H9 (cell line): ENCODE measurements around the gene CD300H. TPM values are rescaled to one million over a fixed set of nuclear protein-coding genes. Genes with fewer than 3 reads are reported as not detected.

Experiments
- DNase-seq: peaks from one replicate; pipeline ENCODE4 v3.0.0-alpha.2; 2017
- H2AFZ ChIP-seq: one replicate; pipeline ENCODE4 v1.6.1; 2013; ENCODE audit warnings: mild to moderate bottlenecking, low read length, control low read depth, moderate library complexity
- H2AK5ac ChIP-seq: 2 replicates; pipeline ENCODE4 v1.6.1; 2013; ENCODE audit warnings: low read length, control low read depth, mixed read lengths; ENCODE audit not compliant: insufficient read length
- H2BK120ac ChIP-seq: one replicate; pipeline ENCODE4 v1.6.1; 2013; ENCODE audit warnings: low read depth, mild to moderate bottlenecking, low read length, control low read depth, inconsistent platforms; ENCODE audit not compliant: poor library complexity, severe bottlenecking
- H2BK12ac ChIP-seq: 2 replicates; pipeline ENCODE4 v1.6.1; 2013; ENCODE audit warnings: low read length, control low read depth, mixed read lengths, low read depth; ENCODE audit not compliant: insufficient read length
- H2BK15ac ChIP-seq: 2 replicates; pipeline ENCODE4 v1.6.1; 2013; ENCODE audit warnings: low read depth, low read length, control low read depth
- H2BK20ac ChIP-seq: one replicate; pipeline ENCODE4 v1.6.1; 2013; ENCODE audit warnings: low read depth, mild to moderate bottlenecking, low read length, control low read depth, inconsistent platforms; ENCODE audit not compliant: poor library complexity, severe bottlenecking
- H2BK5ac ChIP-seq: 2 replicates; pipeline ENCODE4 v1.6.1; 2013; ENCODE audit warnings: low read length, control low read depth, mixed read lengths; ENCODE audit not compliant: insufficient read length
- H3K14ac ChIP-seq: 2 replicates; pipeline ENCODE4 v1.6.1; 2013; ENCODE audit warnings: low read length, control low read depth; ENCODE audit not compliant: insufficient read depth
- H3K18ac ChIP-seq: 2 replicates; pipeline ENCODE4 v1.6.1; 2013; ENCODE audit warnings: low read depth, mild to moderate bottlenecking, mixed read lengths, low read length, control low read depth; ENCODE audit not compliant: insufficient read length
- H3K23ac ChIP-seq: 2 replicates; pipeline ENCODE4 v1.6.1; 2013; ENCODE audit warnings: low read length, control low read depth, mixed read lengths, low read depth; ENCODE audit not compliant: insufficient read length
- H3K23me2 ChIP-seq: 2 replicates; pipeline ENCODE4 v1.6.1; 2013; ENCODE audit warnings: low read depth, mild to moderate bottlenecking, mixed read lengths, low read length, control low read depth; ENCODE audit not compliant: insufficient read length, poor library complexity, severe bottlenecking
- H3K27ac ChIP-seq: 2 replicates; pipeline ENCODE4 v1.5.1; 2013; ENCODE audit warnings: low read length, control low read depth, mixed read lengths, low read depth; ENCODE audit not compliant: insufficient read length
- H3K27me3 ChIP-seq: 2 replicates; pipeline ENCODE4 v1.6.1; 2013; ENCODE audit warnings: low read length, control low read depth, inconsistent platforms; ENCODE audit not compliant: insufficient read depth
- H3K4ac ChIP-seq: 2 replicates; pipeline ENCODE4 v1.6.1; 2013; ENCODE audit warnings: low read depth, mild to moderate bottlenecking, control low read depth, inconsistent platforms, low read length, moderate library complexity
- H3K4me1 ChIP-seq: 2 replicates; pipeline ENCODE4 v1.6.1; 2013; ENCODE audit warnings: low read length, control low read depth, inconsistent platforms; ENCODE audit not compliant: insufficient read depth
- H3K4me2 ChIP-seq: 2 replicates; pipeline ENCODE4 v1.6.1; 2013; ENCODE audit warnings: low read length, control low read depth, mixed read lengths; ENCODE audit not compliant: insufficient read length, insufficient read depth
- H3K56ac ChIP-seq: 2 replicates; pipeline ENCODE4 v1.6.1; 2013; ENCODE audit warnings: low read depth, mild to moderate bottlenecking, mixed read lengths, low read length, control low read depth; ENCODE audit not compliant: insufficient read length
- H3K79me1 ChIP-seq: 2 replicates; pipeline ENCODE4 v1.6.1; 2013; ENCODE audit warnings: low read depth, mild to moderate bottlenecking, moderate library complexity, low read length, control low read depth, inconsistent platforms; ENCODE audit not compliant: insufficient read depth, poor library complexity, severe bottlenecking
- H3K79me2 ChIP-seq: 2 replicates; pipeline ENCODE4 v1.6.1; 2013; ENCODE audit warnings: low read length, control low read depth, inconsistent platforms; ENCODE audit not compliant: insufficient read depth
- H3K9ac ChIP-seq: 2 replicates; pipeline ENCODE4 v1.6.1; 2013; ENCODE audit warnings: low read length, control low read depth, mixed read lengths; ENCODE audit not compliant: insufficient read length; ENCODE audit errors: extremely low read depth
- H3K9me3 ChIP-seq: one replicate; pipeline ENCODE4 v1.6.1; 2013; ENCODE audit warnings: low read depth, low read length, inconsistent platforms; ENCODE audit not compliant: control insufficient read depth
- H3T11ph ChIP-seq: one replicate; pipeline ENCODE4 v1.6.1; 2013; ENCODE audit warnings: mild to moderate bottlenecking, low read length, control low read depth, inconsistent platforms
- H4K20me1 ChIP-seq: one replicate; pipeline ENCODE4 v1.6.1; 2013; ENCODE audit not compliant: control insufficient read depth, insufficient read length, insufficient read depth
- H4K5ac ChIP-seq: 2 replicates; pipeline ENCODE4 v1.6.1; 2013; ENCODE audit warnings: low read depth, mild to moderate bottlenecking, mixed read lengths, low read length, control low read depth; ENCODE audit not compliant: insufficient read length
- H4K8ac ChIP-seq: replicated peaks from 2 replicates; pipeline ENCODE4 v1.6.1; 2013; ENCODE audit warnings: low read length, control low read depth, mixed read lengths, low read depth; ENCODE audit not compliant: insufficient read length
- H4K91ac ChIP-seq: 2 replicates; pipeline ENCODE4 v1.6.1; 2013; ENCODE audit warnings: low read depth, mild to moderate bottlenecking, moderate library complexity, mixed read lengths, low read length, control low read depth; ENCODE audit not compliant: insufficient read length
- H3K27ac Mint-ChIP-seq, 3 experiments: 2 replicates in 2 of 3; 3 replicates in 1 of 3; pipeline ENCODE4 v1.8.0; 2020 to 2021; ENCODE audit warnings: mixed read lengths in 3 of 3, mild to moderate bottlenecking in 1 of 3, moderate library complexity in 1 of 3
- H3K27me3 Mint-ChIP-seq: 2 replicates; pipeline ENCODE4 v1.8.0; 2021; ENCODE audit warnings: low read depth, mild to moderate bottlenecking, moderate library complexity, mixed read lengths
- H3K36me3 Mint-ChIP-seq, 3 experiments: 2 replicates in 2 of 3; 3 replicates in 1 of 3; pipeline ENCODE4 v1.8.0; 2020 to 2021; ENCODE audit warnings: low read depth in 3 of 3, mixed read lengths in 3 of 3; ENCODE audit not compliant: insufficient read depth in 1 of 3
- H3K4me1 Mint-ChIP-seq, 2 experiments: 2 replicates each; pipeline ENCODE4 v1.8.0; 2020; ENCODE audit warnings: mixed read lengths in 2 of 2
- H3K4me3 Mint-ChIP-seq, 2 experiments: 2 replicates in 1 of 2; 3 replicates in 1 of 2; pipeline ENCODE4 v1.8.0; 2020 to 2021; ENCODE audit warnings: mild to moderate bottlenecking in 2 of 2, mixed read lengths in 2 of 2, moderate library complexity in 1 of 2
- H3K9me3 Mint-ChIP-seq, 2 experiments: 2 replicates in 1 of 2; 3 replicates in 1 of 2; pipeline ENCODE4 v1.8.0; 2020; ENCODE audit warnings: mild to moderate bottlenecking in 2 of 2, mixed read lengths in 2 of 2, moderate library complexity in 1 of 2
- WGBS: extraction: QIAGEN DNeasy Blood & Tissue Kit; methylation state at CpG from one replicate; pipeline ENCODE4 v1.1.7; 2013; ENCODE audit warnings: missing lambda C conversion rate, low lambda C conversion rate, mixed read lengths; ENCODE audit not compliant: insufficient read length; ENCODE audit errors: extremely low coverage; 5-methylcytosine and 5-hydroxymethylcytosine counted together
- total RNA-seq: library from RNA; stranded (reverse); gene quantifications from 2 replicates; pipeline ENCODE4 v1.2.1, GENCODE V29; 2021
- TF ChIP-seq, protein P1 (sequence below): fragments of 200-600 bp; sonication (generic); conservative IDR thresholded peaks from 3 replicates; pipeline ENCODE4 v1.8.0; 2021; ENCODE audit warnings: antibody characterized with exemption, mild to moderate bottlenecking

Gene CD300H
- total RNA-seq, 1 experiment from 2014 or later = not detected

GRCh38 chr17:74585711-74586110, 18.4 kb upstream of the CD300H start:
- no CpG with 5 or more reads among the region's 5 CpGs for WGBS
- H3K27me3 ChIP-seq = no peaks in the 10 kb centered on the region

More at GRCh38 chr17:74585711-74586110, 18.4 kb upstream of the CD300H start:
- Histone ChIP-seq H4K8ac (no peak overlapping the region), H4K91ac (no peak overlapping the region), H3K18ac (no peak overlapping the region), H3K27ac (no peak overlapping the region), H2AK5ac (no peak overlapping the region), H3K23me2 (no peaks in the 10 kb centered on the region), H3K9ac (no peak overlapping the region), H2AFZ (no peak overlapping the region), H3K79me2 (no peaks in the 10 kb centered on the region), H2BK12ac (no peak overlapping the region), H3K4me1 (no peaks in the 10 kb centered on the region), H3K14ac (no peak overlapping the region), H3K4me2 (no peak overlapping the region), H2BK5ac (no peak overlapping the region), H2BK20ac (no peak overlapping the region), H3K4ac (no peak overlapping the region), H2BK120ac (no peak overlapping the region), H3K79me1 (no peaks in the 10 kb centered on the region), H3K56ac (no peak overlapping the region), H3K9me3 (no peaks in the 10 kb centered on the region), H4K5ac (no peak overlapping the region), H3T11ph (no peak overlapping the region), H4K20me1 (no peaks in the 10 kb centered on the region), H2BK15ac (no peak overlapping the region), H3K23ac (no peak overlapping the region)
- no peaks in the 10 kb centered on the region; a peak in 1 of 5 replicates for H3K9me3 Mint-ChIP-seq
- H3K27ac Mint-ChIP-seq = no peak overlapping the region
- no peaks in the 10 kb centered on the region for H3K36me3 Mint-ChIP-seq
- H3K4me3 Mint-ChIP-seq = no peak overlapping the region
- no peaks in the 10 kb centered on the region; a peak in 1 of 4 replicates for H3K4me1 Mint-ChIP-seq
- TF ChIP-seq, protein P1, sequence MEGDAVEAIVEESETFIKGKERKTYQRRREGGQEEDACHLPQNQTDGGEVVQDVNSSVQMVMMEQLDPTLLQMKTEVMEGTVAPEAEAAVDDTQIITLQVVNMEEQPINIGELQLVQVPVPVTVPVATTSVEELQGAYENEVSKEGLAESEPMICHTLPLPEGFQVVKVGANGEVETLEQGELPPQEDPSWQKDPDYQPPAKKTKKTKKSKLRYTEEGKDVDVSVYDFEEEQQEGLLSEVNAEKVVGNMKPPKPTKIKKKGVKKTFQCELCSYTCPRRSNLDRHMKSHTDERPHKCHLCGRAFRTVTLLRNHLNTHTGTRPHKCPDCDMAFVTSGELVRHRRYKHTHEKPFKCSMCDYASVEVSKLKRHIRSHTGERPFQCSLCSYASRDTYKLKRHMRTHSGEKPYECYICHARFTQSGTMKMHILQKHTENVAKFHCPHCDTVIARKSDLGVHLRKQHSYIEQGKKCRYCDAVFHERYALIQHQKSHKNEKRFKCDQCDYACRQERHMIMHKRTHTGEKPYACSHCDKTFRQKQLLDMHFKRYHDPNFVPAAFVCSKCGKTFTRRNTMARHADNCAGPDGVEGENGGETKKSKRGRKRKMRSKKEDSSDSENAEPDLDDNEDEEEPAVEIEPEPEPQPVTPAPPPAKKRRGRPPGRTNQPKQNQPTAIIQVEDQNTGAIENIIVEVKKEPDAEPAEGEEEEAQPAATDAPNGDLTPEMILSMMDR = no peak
- no peak for DNase-seq
- H3K27me3 Mint-ChIP-seq = peaks cover 27% of the 10 kb centered on the region
